ENCODE data around the gene CTU1.
A peak's percentile ranks its signal among the peaks of the same experiment; 100 is the strongest.

The CTU1 gene

GRCh38 chr19:51107406-51108065 lies 673 bp downstream of the CTU1 start:
- Histone ChIP-seq H2AFZ (ENCODE audit: low read depth, low read length) (no peak overlapping the region; the same call in 1 of the 2 replicates), H3K9ac (ENCODE audit: low read length) (peak overlapping the region; percentile 84), H3K4me2 (ENCODE audit: low read length) (peak overlapping the region; percentile 83), H3K27ac (ENCODE audit: low read length) (0 out of 2 replicates have a peak overlapping the region, but pooled peaks have one; percentile 0), H3K9me3 (ENCODE audit: insufficient read depth, low read length) (no peaks in the 10 kb centered on the region), H3K79me2 (ENCODE audit: low read length) (peaks cover 36% of the 10 kb centered on the region), H3K4me1 (ENCODE audit: low read length) (peaks cover 11% of the 10 kb centered on the region), H4K20me1 (ENCODE audit: insufficient read depth, low read length) (no peaks in the 10 kb centered on the region), H3K4me3 (ENCODE audit: low read length) (peak overlapping the region; percentile 92), H3K36me3 (replicated peaks; ENCODE audit: low read depth, low read length) (peaks cover 14% of the 10 kb centered on the region), H3K27me3 (ENCODE audit: low read depth, low read length) (peaks cover 5% of the 10 kb centered on the region)
- TF ChIP-seq, protein P1, sequence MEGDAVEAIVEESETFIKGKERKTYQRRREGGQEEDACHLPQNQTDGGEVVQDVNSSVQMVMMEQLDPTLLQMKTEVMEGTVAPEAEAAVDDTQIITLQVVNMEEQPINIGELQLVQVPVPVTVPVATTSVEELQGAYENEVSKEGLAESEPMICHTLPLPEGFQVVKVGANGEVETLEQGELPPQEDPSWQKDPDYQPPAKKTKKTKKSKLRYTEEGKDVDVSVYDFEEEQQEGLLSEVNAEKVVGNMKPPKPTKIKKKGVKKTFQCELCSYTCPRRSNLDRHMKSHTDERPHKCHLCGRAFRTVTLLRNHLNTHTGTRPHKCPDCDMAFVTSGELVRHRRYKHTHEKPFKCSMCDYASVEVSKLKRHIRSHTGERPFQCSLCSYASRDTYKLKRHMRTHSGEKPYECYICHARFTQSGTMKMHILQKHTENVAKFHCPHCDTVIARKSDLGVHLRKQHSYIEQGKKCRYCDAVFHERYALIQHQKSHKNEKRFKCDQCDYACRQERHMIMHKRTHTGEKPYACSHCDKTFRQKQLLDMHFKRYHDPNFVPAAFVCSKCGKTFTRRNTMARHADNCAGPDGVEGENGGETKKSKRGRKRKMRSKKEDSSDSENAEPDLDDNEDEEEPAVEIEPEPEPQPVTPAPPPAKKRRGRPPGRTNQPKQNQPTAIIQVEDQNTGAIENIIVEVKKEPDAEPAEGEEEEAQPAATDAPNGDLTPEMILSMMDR (IDR thresholded peaks at IDR 0.05; ENCODE audit: low read depth, low read length) = peak; percentile 42
- no peak for TF ChIP-seq EZH2phosphoT487 (IDR thresholded peaks at IDR 0.05; ENCODE audit: low read depth)

DNA sequence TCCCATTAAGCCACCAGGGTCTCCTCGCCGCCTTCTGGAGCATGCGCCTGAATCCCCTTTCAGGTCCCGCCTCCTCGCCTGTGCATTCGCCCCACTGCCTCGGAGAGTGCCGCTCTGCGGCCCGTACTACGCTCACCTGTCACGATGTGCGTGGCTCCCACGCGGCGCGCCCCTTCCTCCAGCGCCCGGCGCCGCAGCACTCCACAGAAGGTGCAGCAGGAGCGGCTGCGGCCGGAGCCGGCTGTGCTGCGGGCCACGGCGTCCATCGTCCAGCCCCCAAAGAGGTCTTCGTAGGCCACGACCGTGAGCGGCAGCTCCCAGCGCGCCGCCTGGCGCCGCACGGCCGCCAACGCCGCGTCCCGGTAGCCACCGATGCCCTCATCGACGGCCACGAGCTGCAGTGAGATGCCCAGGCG lies 4.3 kb downstream of the CTU1 start:
- Histone ChIP-seq H3K36me3 (replicated peaks; ENCODE audit: low read depth, low read length) (peaks cover 21% of the 10 kb centered on the region), H3K27ac (ENCODE audit: low read length) (no peak overlapping the region), H3K79me2 (ENCODE audit: low read length) (peaks cover 40% of the 10 kb centered on the region), H3K4me2 (ENCODE audit: low read length) (no peak overlapping the region), H3K4me3 (ENCODE audit: low read length) (no peak overlapping the region), H4K20me1 (ENCODE audit: insufficient read depth, low read length) (0 out of 2 replicates have a peak, but pooled peaks cover 5% of the 10 kb centered on the region), H2AFZ (ENCODE audit: low read depth, low read length) (no peak overlapping the region), H3K4me1 (ENCODE audit: low read length) (peaks cover 10% of the 10 kb centered on the region), H3K27me3 (ENCODE audit: low read depth, low read length) (no peaks in the 10 kb centered on the region), H3K9ac (ENCODE audit: low read length) (no peak overlapping the region), H3K9me3 (ENCODE audit: insufficient read depth, low read length) (no peaks in the 10 kb centered on the region)
- no peak for TF ChIP-seq EZH2phosphoT487 (IDR thresholded peaks at IDR 0.05; ENCODE audit: low read depth)
- TF ChIP-seq, protein P1 (IDR thresholded peaks at IDR 0.05; ENCODE audit: low read depth, low read length) = no peak

DNA sequence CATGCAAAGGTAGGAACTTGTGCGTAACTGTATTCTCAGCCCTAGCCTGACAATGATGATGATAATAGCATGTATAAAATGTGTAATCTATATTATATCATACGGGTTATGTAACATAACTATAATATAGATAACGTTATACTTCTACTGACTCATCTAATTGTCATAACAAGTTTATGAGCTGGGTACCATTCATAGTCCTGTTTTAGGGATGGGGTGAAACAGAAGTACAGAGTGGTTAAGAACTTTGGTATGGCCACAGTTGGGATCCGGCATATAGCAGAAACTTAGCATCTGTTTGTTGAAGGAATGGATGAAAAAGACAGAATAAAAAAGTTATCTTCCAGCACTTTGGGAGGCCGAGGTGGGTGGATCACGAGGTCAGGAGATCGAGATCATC lies 5.2 kb downstream of the CTU1 start:
- H3K4me3 ChIP-seq (ENCODE audit: low read length) = no peak overlapping the region
- peaks cover 39% of the 10 kb centered on the region for H3K79me2 ChIP-seq (ENCODE audit: low read length)
- H2AFZ ChIP-seq (ENCODE audit: low read depth, low read length) = no peak overlapping the region
- peaks cover 7% of the 10 kb centered on the region for H3K4me1 ChIP-seq (ENCODE audit: low read length)
- H3K9ac ChIP-seq (ENCODE audit: low read length) = no peak overlapping the region
- no peak overlapping the region for H3K4me2 ChIP-seq (ENCODE audit: low read length)
- no peaks in the 10 kb centered on the region for H3K27me3 ChIP-seq (ENCODE audit: low read depth, low read length)
- TF ChIP-seq, protein P1 (IDR thresholded peaks at IDR 0.05; ENCODE audit: low read depth, low read length) = no peak
- no peak for TF ChIP-seq EZH2phosphoT487 (IDR thresholded peaks at IDR 0.05; ENCODE audit: low read depth)
- no peaks in the 10 kb centered on the region for H3K9me3 ChIP-seq (ENCODE audit: insufficient read depth, low read length)
- peaks cover 21% of the 10 kb centered on the region for H3K36me3 ChIP-seq (replicated peaks; ENCODE audit: low read depth, low read length)
- no peak overlapping the region for H3K27ac ChIP-seq (ENCODE audit: low read length)
- 0 out of 2 replicates have a peak, but pooled peaks cover 5% of the 10 kb centered on the region for H4K20me1 ChIP-seq (ENCODE audit: insufficient read depth, low read length)

DNA sequence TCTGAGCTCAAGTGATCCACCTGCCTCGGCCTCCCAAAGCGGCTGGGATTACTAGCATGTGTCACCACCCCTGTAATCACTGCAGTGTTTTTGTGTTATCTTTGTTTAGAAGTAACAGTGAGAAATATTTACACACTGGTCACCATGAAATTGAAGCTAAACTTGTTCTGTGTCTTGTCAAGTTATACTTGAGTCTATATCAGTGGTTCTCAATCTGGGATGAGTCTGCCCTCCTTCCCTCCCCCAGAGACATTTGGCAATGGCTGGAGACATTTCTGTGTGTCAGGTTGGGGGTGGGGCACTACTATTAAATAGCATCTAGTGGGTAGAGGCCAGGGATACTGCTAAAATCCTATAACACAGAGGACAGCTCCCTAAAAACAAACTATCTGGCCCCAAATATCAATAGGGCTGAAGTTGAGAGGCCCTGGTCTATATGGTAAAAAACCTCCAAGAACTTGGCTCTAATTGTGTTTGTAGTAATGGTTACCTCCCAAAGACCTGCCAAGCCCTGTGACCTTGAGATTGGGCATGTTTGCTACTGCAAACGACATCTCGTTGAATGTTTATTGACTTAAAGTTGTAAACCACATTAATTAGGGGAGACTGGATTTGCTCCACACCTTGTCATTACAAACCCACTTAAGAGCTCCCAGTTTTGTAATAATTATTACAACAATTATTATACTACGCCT lies 6.9 kb downstream of the CTU1 start:
- Histone ChIP-seq H3K36me3 (replicated peaks; ENCODE audit: low read depth, low read length) (peaks cover 29% of the 10 kb centered on the region), H3K9ac (ENCODE audit: low read length) (no peak overlapping the region), H3K27me3 (ENCODE audit: low read depth, low read length) (no peaks in the 10 kb centered on the region), H3K9me3 (ENCODE audit: insufficient read depth, low read length) (no peaks in the 10 kb centered on the region), H3K4me1 (ENCODE audit: low read length) (no peaks in the 10 kb centered on the region), H2AFZ (ENCODE audit: low read depth, low read length) (no peak overlapping the region), H3K79me2 (ENCODE audit: low read length) (peaks cover 25% of the 10 kb centered on the region), H3K4me2 (ENCODE audit: low read length) (no peak overlapping the region), H3K27ac (ENCODE audit: low read length) (no peak overlapping the region), H3K4me3 (ENCODE audit: low read length) (no peak overlapping the region), H4K20me1 (ENCODE audit: insufficient read depth, low read length) (peaks cover 14% of the 10 kb centered on the region)
- no peak for TF ChIP-seq EZH2phosphoT487 (IDR thresholded peaks at IDR 0.05; ENCODE audit: low read depth)
- TF ChIP-seq, protein P1 (IDR thresholded peaks at IDR 0.05; ENCODE audit: low read depth, low read length) = no peak

All from OCI-LY3 (cell line).